K562 (cell line): Measurements from ENCODE around the gene NME9. TPM values are rescaled to one million over a fixed set of nuclear protein-coding genes. Genes with fewer than 3 reads are reported as not detected.

Experiments
- ATAC-seq: fragments of 200-7000 bp; cut with Tn5 transposase; 3 replicates; pipeline ENCODE4 v1.9.1; 2020; ENCODE audit warnings: moderate library complexity
- BruUV-seq: library from RNA; stranded (reverse); fragments of 400-500 nt; replicated peaks from 2 replicates; lab custom pipeline; 2021; lab: Mats Ljungman, UMichigan
- CTCF ChIA-PET: fragments of 300-600 bp; formaldehyde crosslinking; extraction: SDS; loops from one replicate; lab custom pipeline; 2021; ENCODE audit warnings: low intra/inter-chr PET ratio; lab: Yijun Ruan, JAX
- POLR2A ChIA-PET: fragments of 300-600, 350-650 bp; sonication (Branson Sonifier 250); formaldehyde crosslinking; extraction: SDS; loops from one replicate; lab custom pipeline; 2021; ENCODE audit warnings: antibody characterized with exemption, inconsistent platforms; lab: Yijun Ruan, JAX
- DNase-seq, 4 experiments: peaks; one replicate each; pipeline versions ENCODE4 v3.0.0 to v3.0.0-alpha.2; 2011 to 2018; ENCODE audit warnings: low spot score in 3 of 4, mixed read lengths in 3 of 4; ENCODE audit errors: extremely low read depth in 1 of 4
- FAIRE-seq: peaks from 2 replicates; lab custom pipeline; 2011; peaks lifted over from hg19 to GRCh38; lab: Jason Lieb, UNC
- H2AFZ ChIP-seq: 2 replicates; pipeline ENCODE4 v1.6.0; 2011; ENCODE audit warnings: low read depth, low read length, control low read depth, inconsistent platforms
- H3K27ac ChIP-seq: fragments of 200-600 bp; 3 replicates; pipeline ENCODE4 v1.8.0; 2011; ENCODE audit warnings: low read depth, mild to moderate bottlenecking, control low read depth, inconsistent platforms, low read length, moderate library complexity, mixed read lengths; ENCODE audit errors: extremely low read depth
- H3K27me3 ChIP-seq, 2 experiments: fragments of 300-600 bp in 1 of 2; 2 replicates in 1 of 2; 3 replicates in 1 of 2; pipeline versions ENCODE4 v1.6.0 to v1.8.0; 2011; ENCODE audit warnings: inconsistent platforms in 2 of 2, low read length in 2 of 2, mild to moderate bottlenecking in 1 of 2, mixed read lengths in 1 of 2, moderate library complexity in 1 of 2; ENCODE audit not compliant: control insufficient read depth in 2 of 2, insufficient read depth in 2 of 2
- H3K36me3 ChIP-seq: fragments of 300-600 bp; 3 replicates; pipeline ENCODE4 v1.8.0; 2011; ENCODE audit warnings: mild to moderate bottlenecking, low read length, inconsistent platforms; ENCODE audit not compliant: control insufficient read depth, insufficient read depth
- H3K4me1 ChIP-seq, 2 experiments: fragments of 200-600 bp in 1 of 2; replicated peaks in 1 of 2; 2 replicates in 1 of 2; 3 replicates in 1 of 2; pipeline versions ENCODE4 v1.5.1 to v1.8.0; 2011; ENCODE audit warnings: inconsistent platforms in 2 of 2, low read length in 2 of 2, mild to moderate bottlenecking in 1 of 2, mixed read lengths in 1 of 2, moderate library complexity in 1 of 2; ENCODE audit not compliant: control insufficient read depth in 2 of 2, insufficient read depth in 2 of 2
- H3K4me2 ChIP-seq: 2 replicates; pipeline ENCODE4 v1.6.1; 2011; ENCODE audit warnings: low read length, control low read depth, inconsistent platforms, mixed read lengths; ENCODE audit not compliant: insufficient read depth
- H3K4me3 ChIP-seq: fragments of 200-600 bp; sonication (generic), shearing (Covaris generic); 2 replicates; pipeline ENCODE4 v1.5.1; 2016; ENCODE audit warnings: control low read depth, inconsistent platforms
- H3K79me2 ChIP-seq: fragments of 200-600 bp; 3 replicates; pipeline ENCODE4 v1.8.0; 2011; ENCODE audit warnings: low read length, inconsistent platforms; ENCODE audit not compliant: control insufficient read depth, insufficient read depth
- H3K9ac ChIP-seq, 2 experiments: 2 replicates each; pipeline versions ENCODE4 v1.6.0 to v1.6.1; 2011; ENCODE audit warnings: low read depth in 2 of 2, low read length in 2 of 2, control low read depth in 1 of 2, inconsistent platforms in 1 of 2, mild to moderate bottlenecking in 1 of 2, mixed read lengths in 1 of 2; ENCODE audit not compliant: insufficient read depth in 1 of 2
- H3K9me1 ChIP-seq: one replicate; pipeline ENCODE4 v1.6.0; 2011; ENCODE audit warnings: inconsistent platforms, mild to moderate bottlenecking, low read length, moderate library complexity; ENCODE audit not compliant: control insufficient read depth, insufficient read depth
- H3K9me3 ChIP-seq: replicated peaks from 2 replicates; pipeline ENCODE4 v1.5.1; 2011; ENCODE audit warnings: low read depth, low read length, inconsistent platforms; ENCODE audit not compliant: control insufficient read depth, insufficient read depth
- H4K20me1 ChIP-seq: replicated peaks from 2 replicates; pipeline ENCODE4 v1.6.1; 2011; ENCODE audit warnings: low read length, inconsistent platforms, mixed read lengths; ENCODE audit not compliant: control insufficient read depth, insufficient read depth
- BDP1 ChIP-seq: IDR thresholded peaks from 3 replicates; pipeline ENCODE4 v1.6.1; 2011; ENCODE audit not compliant: insufficient read length, insufficient read depth
- ELF2 ChIP-seq: fragments of 250-450 bp; sonication (Bioruptor Pico); IDR thresholded peaks from 2 replicates; pipeline ENCODE4 v1.5.0; 2021; ENCODE audit warnings: mild to moderate bottlenecking
- FOXJ3 ChIP-seq: sonication (generic); formaldehyde crosslinking; IDR thresholded peaks from 2 replicates; pipeline ENCODE4 v1.4.0; 2020; ENCODE audit warnings: mild to moderate bottlenecking, missing genetic modification reagents
- HDAC6 ChIP-seq: IDR thresholded peaks from 2 replicates; pipeline ENCODE4 v1.6.1; 2012; ENCODE audit warnings: low read depth, mild to moderate bottlenecking, control low read depth, inconsistent platforms, low read length, moderate library complexity
- HEY1 ChIP-seq: fragments of 250-450 bp; sonication (Bioruptor Pico); IDR thresholded peaks from 2 replicates; pipeline ENCODE4 v1.5.0; 2020; ENCODE audit warnings: mild to moderate bottlenecking, moderate library complexity, borderline replicate concordance
- HNRNPK ChIP-seq: fragments of 200-400 bp; formaldehyde crosslinking; IDR thresholded peaks from one replicate; pipeline ENCODE4 v1.6.1; 2018; ENCODE audit warnings: mild to moderate bottlenecking, low read depth, low read length; ENCODE audit not compliant: poor library complexity, severe bottlenecking
- MCM2 ChIP-seq: fragments of 450-650 bp; IDR thresholded peaks from 2 replicates; pipeline ENCODE4 v1.6.1; 2017; ENCODE audit warnings: low read depth, mild to moderate bottlenecking
- MEIS2 ChIP-seq: fragments of 450-650 bp; IDR thresholded peaks from 2 replicates; pipeline ENCODE4 v1.6.1; 2014; ENCODE audit warnings: mild to moderate bottlenecking; ENCODE audit not compliant: partially characterized antibody
- NCOA4 ChIP-seq: fragments of 450-650 bp; IDR thresholded peaks from 2 replicates; pipeline ENCODE4 v1.6.1; 2018; ENCODE audit warnings: mild to moderate bottlenecking; ENCODE audit not compliant: partially characterized antibody
- SMAD1 ChIP-seq: fragments of 150-350 bp; IDR thresholded peaks from 2 replicates; pipeline ENCODE4 v1.6.1; 2014; ENCODE audit warnings: low read length, low read depth; ENCODE audit not compliant: partially characterized antibody
- SPI1 ChIP-seq: IDR thresholded peaks from 2 replicates; pipeline ENCODE4 v1.6.1; 2011; ENCODE audit warnings: low read depth, low read length, control low read depth, borderline replicate concordance
- STAT5A ChIP-seq: IDR thresholded peaks from 2 replicates; pipeline ENCODE4 v1.6.1; 2012; ENCODE audit warnings: low read length, inconsistent platforms, borderline replicate concordance
- YY1 ChIP-seq, 3 experiments: IDR thresholded peaks; 2 replicates each; pipeline ENCODE4 v1.6.1; 2011; ENCODE audit warnings: low read length in 2 of 3, mild to moderate bottlenecking in 2 of 3, moderate library complexity in 2 of 3, borderline replicate concordance in 1 of 3, control low read depth in 1 of 3, low read depth in 1 of 3; ENCODE audit not compliant: insufficient read depth in 3 of 3, insufficient replicate concordance in 2 of 3, control insufficient read depth in 1 of 3, insufficient read length in 1 of 3; ENCODE audit errors: extremely low read depth in 1 of 3
- ZNF12 ChIP-seq: sonication (generic); formaldehyde crosslinking; IDR thresholded peaks from 2 replicates; pipeline ENCODE4 v1.4.0; 2020; ENCODE audit warnings: mild to moderate bottlenecking, missing genetic modification reagents
- WGBS: fragments of 100-300 bp; shearing (Covaris generic); methylation state at CpG from one replicate; pipeline ENCODE4 v1.1.6; 2016; ENCODE audit warnings: low coverage, mixed read lengths; ENCODE audit not compliant: insufficient coverage; ENCODE audit errors: missing lambda C conversion rate; 5-methylcytosine and 5-hydroxymethylcytosine counted together
- in situ Hi-C: fragments of 300-500 bp; cut with MboI; formaldehyde crosslinking; loops from 4 replicates; pipeline ENCODE4 v1.15.0; 2018; ENCODE audit warnings: inconsistent platforms, mixed read lengths
- intact Hi-C: fragments of 100-400 bp; cut with micrococcal nuclease; formaldehyde crosslinking; loops from 2 replicates; pipeline ENCODE4 v1.14.2; 2022
- polyA plus RNA-seq, 8 experiments: library from polyadenylated mRNA; depleted of rRNA in 4 of 8; stranded (reverse) in 5 of 8; unstranded in 3 of 8; fragments of >200 nt; fragmentation: Nextera tagmentation in 2 of 8; fragmentation: Illumina TruSeq in 1 of 8; extraction: Ambion mirVana in 2 of 8; extraction: Trizol in 1 of 8; gene quantifications; 2 replicates each; pipeline versions ENCODE4 v1.2.1 to v1.2.3, GENCODE V29; 2011 to 2014; ENCODE audit warnings: inconsistent platforms in 1 of 8, missing spikeins in 1 of 8
- total RNA-seq, 7 experiments: library from RNA; depleted of rRNA in 6 of 7; stranded (reverse); fragments of >200 nt in 6 of 7; fragmentation: Illumina TruSeq in 2 of 7; extraction: Trizol in 2 of 7; gene quantifications; 2 replicates each; pipeline versions ENCODE4 v1.2.1 to v1.2.3, GENCODE V29; 2011 to 2021; ENCODE audit warnings: low replicate concordance in 1 of 7
- TF ChIP-seq, protein P1 (sequence below): fragments of 250-450 bp; sonication (Bioruptor Pico); IDR thresholded peaks from 2 replicates; pipeline ENCODE4 v1.8.0; 2021; ENCODE audit warnings: mild to moderate bottlenecking, moderate library complexity

The NME9 gene
- total and polyA plus RNA-seq, 9 of the 15 experiments (the other 6 are each of a cell fraction or from before 2014, with no cell fraction given) = 0.05 to 0.15 (median 0.13) TPM; not detected in 6

GRCh38 chr3:138265745-138266144, 63.9 kb downstream of the NME9 start (continued):
- TF ChIP-seq ZNF12 (CRISPR knock-in tag) = no peak
- no peak for TF ChIP-seq HEY1 (CRISPR knock-in tag)
- TF ChIP-seq MEIS2 = peak; percentile 8
- TF ChIP-seq BDP1 = no peak
- no peak for TF ChIP-seq ELF2

- CTCF ChIA-PET = no interaction called here
- Histone ChIP-seq H3K9me1 (no peaks in the 10 kb centered on the region), H3K27me3 (no peaks in the 10 kb centered on the region), H3K9me3 (no peaks in the 10 kb centered on the region), H2AFZ (no peak overlapping the region), H3K9ac (no peak overlapping the region), H3K27ac (no peak overlapping the region), H3K36me3 (peaks cover 39% of the 10 kb centered on the region; the same call in 2 of the 3 replicates), H4K20me1 (no peaks in the 10 kb centered on the region), H3K79me2 (no peaks in the 10 kb centered on the region), H3K4me3 (no peak overlapping the region), H3K4me1 (no peaks in the 10 kb centered on the region; a peak in 1 of 5 replicates), H3K4me2 (no peak overlapping the region)
- FAIRE-seq = no peak
- WGBS = 80% methylated on average over 2 of the region's 2 CpGs
- POLR2A ChIA-PET = no interaction called here
- intact Hi-C loops (no loop called here), in situ Hi-C loops (no loop called here)
- DNase-seq = no peak
- BruUV-seq = no TSS peak
- ATAC-seq = no peak
- TF ChIP-seq HDAC6 (no peak), HNRNPK (no peak), FOXJ3 (CRISPR knock-in tag) (no peak), STAT5A (no peak), NCOA4 (no peak), MCM2 (no peak), SMAD1 (no peak), SPI1 (no peak), YY1 (IDR thresholded peaks at IDR 0.05; ENCODE audit: borderline replicate concordance in 1 of 3, control insufficient read depth in 1 of 3, extremely low read depth in 1 of 3, insufficient read depth in 3 of 3, insufficient read length in 1 of 3, insufficient replicate concordance in 2 of 3, low read depth in 1 of 3, low read length in 2 of 3) (no peak)
- TF ChIP-seq, protein P1, sequence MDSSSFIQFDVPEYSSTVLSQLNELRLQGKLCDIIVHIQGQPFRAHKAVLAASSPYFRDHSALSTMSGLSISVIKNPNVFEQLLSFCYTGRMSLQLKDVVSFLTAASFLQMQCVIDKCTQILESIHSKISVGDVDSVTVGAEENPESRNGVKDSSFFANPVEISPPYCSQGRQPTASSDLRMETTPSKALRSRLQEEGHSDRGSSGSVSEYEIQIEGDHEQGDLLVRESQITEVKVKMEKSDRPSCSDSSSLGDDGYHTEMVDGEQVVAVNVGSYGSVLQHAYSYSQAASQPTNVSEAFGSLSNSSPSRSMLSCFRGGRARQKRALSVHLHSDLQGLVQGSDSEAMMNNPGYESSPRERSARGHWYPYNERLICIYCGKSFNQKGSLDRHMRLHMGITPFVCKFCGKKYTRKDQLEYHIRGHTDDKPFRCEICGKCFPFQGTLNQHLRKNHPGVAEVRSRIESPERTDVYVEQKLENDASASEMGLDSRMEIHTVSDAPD (CRISPR knock-in tag) = no peak
Measured at GRCh38 chr3:138263104-138263503, 66.5 kb downstream of the NME9 start.
